Activated naive CD4-positive, alpha-beta T cell treated with anti-CD3 and anti-CD28 coated beads, Interleukin-2, amount 50 U/mL, for 16 hours (primary cell): Measurements from ENCODE around the gene HOXA3.

Experiments
- DNase-seq: peaks from one replicate; pipeline ENCODE4 v3.0.0-alpha.2; 2020

HOXA3 gene

DNA sequence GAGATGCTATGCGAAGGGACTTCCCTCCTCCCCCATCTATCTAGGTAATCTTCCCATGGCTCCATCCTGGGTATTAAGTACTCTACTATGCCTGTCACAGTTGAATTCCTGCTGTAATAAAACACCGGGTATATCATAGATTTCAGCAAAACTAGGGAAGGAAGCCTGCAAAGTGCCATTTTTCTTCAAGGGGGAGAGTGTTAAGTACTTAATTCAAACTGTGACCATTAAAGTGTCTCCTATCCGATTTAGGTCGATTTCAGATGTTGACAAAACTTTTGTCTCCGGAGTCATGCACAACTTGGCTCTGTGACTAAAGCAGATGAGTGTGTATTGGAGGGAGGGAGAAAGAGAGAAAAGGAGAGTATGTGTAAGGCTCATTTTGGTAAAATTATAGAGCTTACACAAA, 26.4 kb downstream of the HOXA3 start:
- no peak for DNase-seq

- no peak for DNase-seq
These were observed 27.3 kb downstream of the HOXA3 start for GRCh38 chr7:27124902-27125689.

DNA sequence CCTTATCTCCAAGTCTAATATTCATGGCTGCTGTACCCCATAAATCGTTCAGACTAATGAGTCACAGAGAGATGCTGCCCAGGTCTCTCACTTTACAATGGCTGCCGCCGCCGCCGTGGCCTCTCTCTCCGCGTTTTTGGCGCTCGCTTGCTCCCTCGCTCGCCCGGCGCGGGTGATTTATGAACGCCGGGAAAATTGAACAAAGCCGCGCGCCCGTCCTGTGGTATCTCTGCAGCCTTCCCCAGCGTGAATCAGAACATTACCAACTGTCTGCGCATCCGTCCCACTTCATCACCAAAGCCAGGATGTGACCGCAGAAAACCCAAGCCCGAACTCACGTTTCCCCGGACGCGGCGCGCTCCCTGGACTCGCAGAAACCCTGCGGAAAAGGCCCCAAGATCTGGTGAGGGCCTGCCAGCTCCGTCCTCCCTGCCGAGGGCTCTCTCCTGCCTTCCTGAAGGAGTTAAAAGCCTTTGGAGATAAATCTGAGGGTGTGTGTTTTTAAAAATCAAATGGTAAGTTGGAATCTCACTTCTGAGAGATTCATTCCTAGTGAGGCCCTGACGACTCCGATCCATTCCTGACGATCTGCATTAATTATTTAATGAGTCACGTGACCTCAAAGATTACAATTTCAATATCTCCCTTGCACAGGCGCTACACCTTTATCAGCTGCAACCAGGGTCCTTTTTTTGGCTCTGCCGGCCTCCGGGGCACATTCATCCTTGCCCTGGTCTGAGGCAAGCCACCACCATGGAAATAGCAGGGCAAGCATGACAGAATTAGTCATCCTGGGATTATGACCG, 28.1 kb downstream of the HOXA3 start:
- DNase-seq: no peak

GRCh38 chr7:27123477-27124053, 28.8 kb downstream of the HOXA3 start:
- no peak for DNase-seq

GRCh38 chr7:27123007-27123476, 29.3 kb downstream of the HOXA3 start:
- DNase-seq: no peak

DNA sequence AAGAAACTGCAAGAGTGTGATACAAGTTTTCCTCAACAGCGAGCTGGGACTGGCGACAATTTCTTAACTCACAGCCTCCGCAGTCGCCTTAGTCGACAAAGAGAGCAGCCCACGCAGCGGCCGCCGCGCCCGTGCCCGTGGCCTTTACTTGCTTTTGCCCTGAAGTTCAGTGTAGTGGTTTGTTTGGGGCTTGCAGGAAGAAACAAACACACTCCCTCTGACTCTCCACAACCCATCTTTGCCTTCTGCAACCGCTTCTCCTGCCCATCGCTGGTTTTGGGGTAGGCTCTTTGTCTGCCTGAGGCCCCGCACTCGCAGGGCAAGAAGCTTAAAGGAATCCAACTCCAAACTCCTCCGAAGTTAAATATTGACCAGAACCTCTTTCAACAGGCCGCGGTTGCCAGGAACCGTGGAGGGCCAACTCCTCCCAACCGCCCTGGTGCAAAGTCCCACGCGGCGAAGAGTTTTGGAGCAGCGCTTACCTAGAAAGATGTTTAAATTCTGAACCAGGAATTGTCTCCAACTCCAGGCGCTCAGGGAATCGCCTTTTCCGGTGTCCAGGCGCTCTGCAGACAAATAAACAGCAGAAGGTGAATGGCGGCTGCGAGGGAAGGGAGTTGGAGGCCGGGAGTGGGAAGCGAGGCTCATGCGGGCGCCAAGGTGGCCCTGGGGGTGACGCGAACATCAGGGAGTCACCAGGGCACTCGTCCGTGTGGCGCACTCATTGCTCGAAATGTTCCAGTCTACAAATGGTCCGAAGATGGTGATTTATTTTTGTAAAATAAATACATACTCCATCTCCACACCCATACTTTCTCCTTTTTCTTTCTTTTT, 30.1 kb downstream of the HOXA3 start:
- DNase-seq: no peak

DNA sequence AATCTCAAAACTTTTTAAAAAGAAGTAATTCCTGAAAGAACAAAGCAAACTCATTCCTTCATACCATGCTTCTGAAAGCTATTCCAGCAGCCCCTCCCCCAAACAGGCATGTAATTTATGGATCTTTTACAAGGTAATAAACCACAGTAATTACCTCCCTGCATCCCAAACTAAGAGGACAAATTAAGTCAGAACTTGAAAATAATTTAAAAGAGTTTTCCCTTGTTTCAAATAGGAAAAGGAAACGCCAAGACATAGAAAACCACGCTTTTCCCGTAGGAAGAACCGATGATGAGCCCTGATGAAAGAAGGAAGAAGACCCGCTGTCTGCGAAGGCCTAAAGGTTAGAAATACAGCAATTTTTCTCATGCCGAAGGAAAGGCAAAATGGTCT, 30.7 kb downstream of the HOXA3 start:
- no peak for DNase-seq

DNA sequence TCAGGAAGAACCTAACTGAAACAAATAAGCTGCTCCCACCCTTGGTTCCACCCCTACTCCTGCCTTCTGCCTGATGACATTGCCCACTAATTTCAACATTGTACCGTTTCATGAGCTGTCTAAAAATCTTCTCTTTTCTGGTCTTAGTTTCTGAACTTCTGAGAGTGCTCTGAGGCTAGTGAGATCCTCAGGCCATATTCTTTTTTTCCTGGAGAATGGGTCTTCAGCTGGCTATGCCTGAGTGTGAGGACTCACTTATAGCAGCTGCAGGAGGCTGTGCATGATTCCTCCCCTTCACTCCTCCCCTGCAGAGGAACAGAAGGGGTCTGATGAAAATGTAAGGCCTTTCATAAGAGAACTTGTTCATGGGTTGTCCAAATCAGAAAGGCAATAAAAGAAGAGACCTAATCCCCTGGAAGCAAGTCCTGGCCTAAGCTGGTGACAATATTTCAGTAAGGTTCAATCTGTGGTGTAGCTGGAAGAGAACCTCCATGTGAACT, 32.9 kb downstream of the HOXA3 start:
- DNase-seq: no peak

DNA sequence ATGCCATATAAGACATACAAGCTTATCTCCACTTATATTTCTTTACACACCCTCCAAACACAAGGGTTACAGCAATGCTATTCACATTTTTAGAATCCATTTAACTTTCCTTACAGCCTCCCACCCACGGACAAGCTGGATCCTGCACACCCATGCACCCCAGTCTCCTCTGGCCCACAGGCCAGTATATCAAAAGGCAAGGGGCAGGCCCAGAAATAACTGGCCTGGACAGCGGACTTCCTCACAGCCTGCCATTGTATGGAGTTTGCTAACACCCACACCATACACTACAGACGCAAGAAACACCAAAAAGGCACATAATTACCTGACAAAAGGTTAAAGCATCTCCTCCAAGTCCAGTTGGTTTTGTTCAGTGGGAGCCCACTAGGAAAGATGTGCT, 33.8 kb downstream of the HOXA3 start:
- no peak for DNase-seq

- DNase-seq: no peak
These were observed 34.4 kb downstream of the HOXA3 start for GRCh38 chr7:27117887-27118491.

GRCh38 chr7:27116962-27117886, 35.2 kb downstream of the HOXA3 start:
- no peak for DNase-seq

DNA sequence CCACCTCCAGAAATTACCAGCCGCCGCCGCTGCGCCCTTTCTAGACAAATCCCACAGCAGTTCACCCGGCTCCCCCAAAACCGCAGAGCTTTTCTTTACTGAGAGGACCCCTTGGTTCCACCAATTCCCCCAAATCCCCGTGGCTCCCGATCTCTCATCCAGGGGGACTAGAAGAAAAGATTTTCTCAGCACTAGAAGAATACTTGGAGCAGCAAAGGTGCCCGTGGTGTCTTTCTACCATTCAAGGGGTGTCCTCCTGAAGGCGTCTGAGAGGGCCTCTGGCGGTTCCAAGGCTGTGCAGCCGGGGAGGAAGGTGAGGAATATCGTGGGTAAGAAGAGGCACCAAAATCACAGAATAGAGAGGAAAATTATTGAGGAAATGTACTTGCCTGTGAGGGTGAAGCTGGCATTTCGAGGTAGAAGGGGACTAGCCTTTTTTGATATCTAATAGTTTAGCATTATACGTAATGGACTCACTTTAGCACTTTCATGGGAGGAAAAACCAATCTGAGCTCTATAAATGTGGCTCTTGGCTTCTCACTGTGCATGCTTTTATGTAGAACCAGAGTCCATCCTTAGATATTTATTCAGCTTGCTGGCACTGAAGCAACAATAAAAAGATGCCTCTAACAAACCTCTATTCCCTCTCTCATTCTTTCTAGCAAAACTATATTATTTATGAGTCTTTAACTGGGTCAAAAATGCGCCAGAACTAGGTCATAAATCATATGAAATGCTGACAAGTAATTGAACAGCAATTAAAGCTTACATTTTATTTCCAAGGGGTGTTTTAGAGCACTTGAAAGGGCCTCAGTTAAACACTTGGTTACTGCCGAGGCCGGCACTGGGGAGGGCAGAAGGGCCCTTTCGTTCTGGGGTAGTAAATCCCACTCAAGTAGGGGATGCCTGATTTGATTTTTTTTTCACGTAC, 36.1 kb downstream of the HOXA3 start:
- DNase-seq: no peak

GRCh38 chr7:27115221-27116026, 37.0 kb downstream of the HOXA3 start:
- no peak for DNase-seq

DNA sequence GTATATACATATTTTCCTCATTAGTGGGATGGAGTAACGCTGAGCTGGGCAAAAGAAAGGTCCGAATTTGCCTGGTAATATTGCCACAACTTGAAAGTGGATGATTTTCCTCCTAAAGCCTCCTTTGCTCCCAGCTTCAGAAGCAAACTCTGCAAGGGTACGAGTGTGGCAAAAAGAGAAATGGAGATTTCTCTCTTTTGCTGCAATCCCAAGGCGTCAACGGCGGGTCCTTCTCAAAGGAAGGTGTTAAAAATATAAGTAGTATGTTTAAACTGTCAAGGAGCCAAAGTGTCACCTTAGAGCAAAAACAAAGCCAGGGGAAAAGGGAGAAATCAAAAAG, 37.5 kb downstream of the HOXA3 start:
- no peak for DNase-seq

DNA sequence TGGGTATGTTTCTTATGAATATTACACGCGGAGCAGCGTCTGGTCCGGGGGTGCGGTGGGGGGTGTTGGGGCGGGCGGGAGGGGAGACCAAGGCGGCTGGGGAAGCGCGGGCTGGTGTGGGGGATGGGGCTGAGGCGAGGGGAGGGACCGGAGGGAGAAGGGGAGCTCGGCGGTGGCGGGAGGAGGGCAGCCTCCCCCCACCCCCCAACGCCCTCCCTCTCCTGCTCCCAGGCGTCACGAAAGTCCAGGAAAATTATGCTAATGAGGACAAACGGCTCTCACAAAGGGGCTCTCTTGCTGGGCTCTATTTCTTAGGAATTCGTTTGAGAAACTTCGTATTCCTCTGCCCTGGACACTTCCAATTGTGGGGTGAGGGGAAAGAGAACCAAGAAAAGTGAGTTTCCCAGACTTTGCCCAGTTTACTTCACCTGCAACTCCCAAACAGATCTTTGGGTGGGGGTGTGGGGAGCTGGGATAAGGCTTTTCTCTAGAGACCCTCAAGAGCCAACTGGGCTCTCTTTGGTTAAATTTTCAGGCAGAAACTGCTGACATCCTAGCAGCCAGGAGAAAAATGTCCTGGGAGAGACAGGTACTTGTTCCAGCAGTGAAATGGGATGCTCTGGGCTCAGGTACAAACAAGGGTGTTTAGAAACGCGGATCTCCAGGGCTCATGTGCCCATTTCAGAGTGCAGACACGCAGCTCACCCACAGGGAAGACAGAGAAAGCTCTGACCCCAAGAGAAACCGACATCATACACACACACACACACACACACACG, 38.2 kb downstream of the HOXA3 start:
- DNase-seq: no peak

DNA sequence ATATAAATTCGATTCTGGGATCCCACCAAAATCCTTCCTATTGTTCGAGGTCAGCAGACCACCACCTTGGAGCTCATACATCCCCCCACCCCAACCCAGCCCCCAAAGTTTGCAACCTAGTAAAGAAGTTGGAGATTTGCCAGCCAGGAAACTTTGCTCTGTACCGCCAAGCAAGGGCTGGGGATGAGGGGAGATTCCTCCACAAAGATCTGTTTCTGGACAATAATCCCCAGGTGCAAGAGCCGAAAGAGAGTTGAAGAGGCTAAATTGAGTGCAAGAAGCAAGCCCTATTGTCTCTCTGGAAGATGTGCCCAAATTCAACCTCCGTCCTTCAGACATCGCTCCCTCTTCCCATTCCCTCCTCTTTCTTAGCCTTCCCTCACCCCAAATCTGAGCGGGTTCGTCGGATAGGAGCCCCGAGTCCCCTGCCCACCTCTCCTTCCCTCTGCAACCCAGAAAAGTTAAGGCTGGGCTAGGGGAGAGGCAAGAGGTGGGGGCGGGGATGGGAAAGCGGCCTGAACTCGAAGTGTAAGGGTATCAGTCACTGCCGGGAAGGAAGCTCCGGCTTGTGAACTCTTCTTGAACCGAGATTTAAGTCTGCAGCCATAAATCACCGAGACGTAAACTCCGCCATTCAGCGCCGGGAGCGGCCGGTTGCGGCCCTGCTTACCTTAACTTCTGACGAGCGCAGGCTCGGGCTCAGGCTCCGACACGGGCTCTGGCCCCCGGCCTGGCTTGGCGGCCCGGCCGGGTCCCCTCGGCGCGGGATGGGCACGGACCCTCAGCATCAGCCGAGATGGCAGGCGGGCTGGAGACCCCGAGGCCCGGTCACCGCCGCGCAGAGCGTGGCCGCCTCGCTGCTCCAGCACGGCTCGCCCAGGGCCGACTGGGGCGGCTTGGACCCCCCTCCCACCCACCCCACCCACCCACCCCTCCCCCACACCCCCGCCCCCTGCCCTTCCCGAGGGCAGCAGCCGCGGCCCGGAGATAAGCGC, 39.1 kb downstream of the HOXA3 start:
- no peak for DNase-seq

DNA sequence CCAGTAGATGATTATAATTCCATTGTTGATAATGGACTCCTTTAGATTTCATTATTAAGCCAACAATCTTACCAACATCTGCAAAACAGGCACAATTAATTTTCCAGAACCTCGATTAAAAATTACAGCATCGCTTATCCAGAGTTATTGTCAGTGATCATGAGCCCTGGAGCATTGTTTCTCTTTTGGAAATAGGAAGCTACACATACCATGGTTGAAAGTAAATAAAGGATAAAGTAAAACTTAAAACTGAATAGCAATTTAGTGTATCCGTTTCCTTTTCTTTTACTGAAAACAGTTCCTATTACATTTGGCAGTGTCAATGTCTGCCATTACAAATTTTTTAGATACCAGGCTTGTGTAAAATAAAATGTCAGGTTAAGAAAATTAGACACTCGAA, 40.0 kb downstream of the HOXA3 start:
- no peak for DNase-seq
